ENCODE data around the gene NANS.
"Not testable (repeated sequence)": the region's sequence is repeated elsewhere in the genome, so short reads cannot be mapped to it uniquely, and the experiment has no call there.

- not testable (repeated sequence) for TF ChIP-seq EZH2 (IDR thresholded peaks at IDR 0.05; ENCODE audit: low read depth); CTCF (conservative IDR thresholded peaks at IDR 0.05)
These were observed 67.6 kb downstream of the NANS start for GRCh38 chr9:98124091-98124490.
